ENCODE measurements around the gene TRPM3. TPM values are rescaled to one million over a fixed set of nuclear protein-coding genes. Genes with fewer than 3 reads are reported as not detected.

TRPM3 gene
- total RNA-seq, 4 donors from 2014 or later, result 0.51 to 8.4 (median 3.3) TPM

GRCh38 chr9:70510157-70510770, 611.2 kb downstream of the TRPM3 start:
- no peaks in the 10 kb centered on the region for H3K36me3 ChIP-seq
- H3K4me1 ChIP-seq, result no peaks in the 10 kb centered on the region
- intact Hi-C loops (cut with DNase I; ENCODE audit: low total_unique reads), result loop anchor here (10.0 kb wide), 1 partner anchor 55 kb away; no protein-coding TSS in a partner anchor
- DNase-seq, result no peak
- no peak overlapping the region for H3K27ac ChIP-seq
- TF ChIP-seq CTCF (IDR thresholded peaks at IDR 0.05), result peak in 3 of 4 experiments; percentile 29 to 36 (median 32)
- TF ChIP-seq POLR2A (IDR thresholded peaks at IDR 0.05), result no peak
- H3K27me3 ChIP-seq, result no peaks in the 10 kb centered on the region
- H3K9me3 ChIP-seq, result no peaks in the 10 kb centered on the region
- no peak overlapping the region for H3K4me3 ChIP-seq

GRCh38 chr9:70506159-70506558, 615.3 kb downstream of the TRPM3 start:
- Histone ChIP-seq H3K4me3 (no peak overlapping the region), H3K4me1 (peaks cover 0 to 4% of the 10 kb centered on the region in 2 donors), H3K36me3 (no peaks in the 10 kb centered on the region), H3K27me3 (no peaks in the 10 kb centered on the region), H3K27ac (peak overlapping the region; percentile 50 to 69), H3K9me3 (no peaks in the 10 kb centered on the region)
- TF ChIP-seq CTCF (IDR thresholded peaks at IDR 0.05) (no peak), POLR2A (IDR thresholded peaks at IDR 0.05) (no peak)
- intact Hi-C loops (cut with DNase I; ENCODE audit: low total_unique reads), result no loop called here
- DNase-seq, result no peak

GRCh38 chr9:70504834-70505233, 616.6 kb downstream of the TRPM3 start:
- peaks cover 0 to 4% of the 10 kb centered on the region in 2 donors for H3K4me1 ChIP-seq
- H3K27me3 ChIP-seq, result no peaks in the 10 kb centered on the region
- DNase-seq, result no peak
- peak overlapping the region; percentile 50 to 69 for H3K27ac ChIP-seq
- TF ChIP-seq CTCF (IDR thresholded peaks at IDR 0.05) (no peak), POLR2A (IDR thresholded peaks at IDR 0.05) (no peak)
- H3K9me3 ChIP-seq, result no peaks in the 10 kb centered on the region
- no peak overlapping the region for H3K4me3 ChIP-seq
- intact Hi-C loops (cut with DNase I; ENCODE audit: low total_unique reads), result no loop called here
- no peaks in the 10 kb centered on the region for H3K36me3 ChIP-seq

DNA sequence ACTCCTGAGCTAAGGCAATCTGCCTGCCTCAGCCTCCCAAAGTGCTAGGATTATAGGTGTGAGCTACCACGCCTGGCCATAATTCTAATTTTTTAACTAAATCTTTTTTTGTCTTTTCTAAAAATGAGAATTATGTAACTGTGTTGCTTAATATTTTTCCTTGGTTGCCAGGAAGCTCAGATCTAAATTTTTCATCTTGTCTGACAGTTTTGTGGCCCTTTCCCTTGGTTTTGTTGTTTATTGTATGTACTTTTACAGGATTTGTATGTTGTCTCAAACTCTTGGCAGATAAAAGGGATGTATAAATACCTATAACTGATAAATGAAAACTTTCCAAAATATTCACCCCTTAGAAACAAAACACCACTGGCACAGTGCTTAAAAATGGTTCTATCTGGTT, 618.7 kb downstream of the TRPM3 start:
- Histone ChIP-seq H3K27ac (peak overlapping the region; percentile 67 to 79), H3K9me3 (no peaks in the 10 kb centered on the region), H3K4me1 (peaks cover 0 to 4% of the 10 kb centered on the region in 2 donors), H3K4me3 (no peak overlapping the region), H3K36me3 (no peaks in the 10 kb centered on the region), H3K27me3 (no peaks in the 10 kb centered on the region)
- intact Hi-C loops (cut with DNase I; ENCODE audit: low total_unique reads), result no loop called here
- no peak for DNase-seq
- no peak for TF ChIP-seq POLR2A (IDR thresholded peaks at IDR 0.05)
- no peak for TF ChIP-seq CTCF (IDR thresholded peaks at IDR 0.05)

DNA sequence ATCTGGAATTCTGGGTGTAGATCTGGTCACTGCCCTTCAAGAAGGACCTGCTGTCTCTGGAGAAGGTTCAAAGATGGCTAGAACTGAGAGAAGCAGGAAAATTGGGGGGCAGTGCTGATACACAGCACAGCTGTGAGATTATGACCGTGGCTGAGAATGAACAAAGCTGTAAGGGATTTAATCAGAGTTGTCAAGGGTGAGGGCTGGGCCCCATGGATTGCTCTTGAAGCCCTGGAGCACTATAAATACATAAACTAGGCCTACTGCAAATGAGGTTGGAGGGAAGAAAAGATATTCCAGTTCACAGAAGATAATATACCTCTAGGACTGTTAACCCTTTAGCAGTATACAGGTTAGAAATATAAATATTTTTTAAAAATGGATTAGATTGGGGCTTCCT, 620.6 kb downstream of the TRPM3 start:
- DNase-seq, result no peak
- H3K36me3 ChIP-seq, result no peaks in the 10 kb centered on the region
- no peak overlapping the region for H3K4me3 ChIP-seq
- peaks cover 0 to 4% of the 10 kb centered on the region in 2 donors for H3K4me1 ChIP-seq
- peak overlapping the region in 1 of 2 donors; percentile 19 for H3K27ac ChIP-seq
- no peak for TF ChIP-seq POLR2A (IDR thresholded peaks at IDR 0.05)
- no peak for TF ChIP-seq CTCF (IDR thresholded peaks at IDR 0.05)
- no peaks in the 10 kb centered on the region for H3K9me3 ChIP-seq
- intact Hi-C loops (cut with DNase I; ENCODE audit: low total_unique reads), result no loop called here
- H3K27me3 ChIP-seq, result no peaks in the 10 kb centered on the region
